ENCODE measurements around the gene PRSS48. TPM values are rescaled to one million over a fixed set of nuclear protein-coding genes. Genes with fewer than 3 reads are reported as not detected.

PRSS48 gene
- total RNA-seq, 1 donor from 2014 or later: not detected

GRCh38 chr4:151325949-151326246, 48.9 kb downstream of the PRSS48 start:
- TF ChIP-seq CTCF (IDR thresholded peaks at IDR 0.05): no peak
- DNase-seq (no peak), ATAC-seq (no peak)
- intact Hi-C loops (cut with DNase I): no loop called here
- Histone ChIP-seq H3K4me3 (peak overlapping the region; percentile 68), H3K27me3 (no peaks in the 10 kb centered on the region), H3K9me3 (no peaks in the 10 kb centered on the region), H3K4me1 (peaks cover 17% of the 10 kb centered on the region), H3K27ac (peak overlapping the region; percentile 86), H3K36me3 (no peaks in the 10 kb centered on the region)

- ATAC-seq (no peak), DNase-seq (no peak)
- Histone ChIP-seq H3K27ac (no peak overlapping the region), H3K36me3 (no peaks in the 10 kb centered on the region), H3K4me3 (no peak overlapping the region), H3K27me3 (no peaks in the 10 kb centered on the region), H3K4me1 (no peaks in the 10 kb centered on the region), H3K9me3 (no peaks in the 10 kb centered on the region)
- no peak for TF ChIP-seq CTCF (IDR thresholded peaks at IDR 0.05)
- intact Hi-C loops (cut with DNase I): no loop called here
These were observed 52.5 kb downstream of the PRSS48 start for GRCh38 chr4:151329217-151330007.

GRCh38 chr4:151331276-151332042, 54.5 kb downstream of the PRSS48 start:
- no peak for TF ChIP-seq CTCF (IDR thresholded peaks at IDR 0.05)
- no peak for ATAC-seq

GRCh38 chr4:151339467-151339866, 62.5 kb downstream of the PRSS48 start:
- no peak overlapping the region for H3K4me3 ChIP-seq
- H3K4me1 ChIP-seq: no peaks in the 10 kb centered on the region
- H3K27ac ChIP-seq: no peak overlapping the region
- ATAC-seq: no peak
- intact Hi-C loops (cut with DNase I): no loop called here
- H3K27me3 ChIP-seq: no peaks in the 10 kb centered on the region
- TF ChIP-seq CTCF (IDR thresholded peaks at IDR 0.05): no peak
- no peak for DNase-seq
- no peaks in the 10 kb centered on the region for H3K36me3 ChIP-seq
- H3K9me3 ChIP-seq: no peaks in the 10 kb centered on the region

More at GRCh38 chr4:151331276-151332042, 54.5 kb downstream of the PRSS48 start:
- no peaks in the 10 kb centered on the region for H3K4me1 ChIP-seq
- no peaks in the 10 kb centered on the region for H3K36me3 ChIP-seq
- DNase-seq: no peak
- intact Hi-C loops (cut with DNase I): no loop called here
- H3K4me3 ChIP-seq: no peak overlapping the region
- H3K27ac ChIP-seq: no peak overlapping the region
- no peaks in the 10 kb centered on the region for H3K9me3 ChIP-seq
- no peaks in the 10 kb centered on the region for H3K27me3 ChIP-seq

GRCh38 chr4:151340751-151341385, 63.9 kb downstream of the PRSS48 start:
- intact Hi-C loops (cut with DNase I): no loop called here
- no peaks in the 10 kb centered on the region for H3K4me1 ChIP-seq
- no peak for DNase-seq
- no peaks in the 10 kb centered on the region for H3K36me3 ChIP-seq
- no peak overlapping the region for H3K4me3 ChIP-seq
- TF ChIP-seq CTCF (IDR thresholded peaks at IDR 0.05): no peak
- ATAC-seq: no peak
- H3K27ac ChIP-seq: no peak overlapping the region
- H3K9me3 ChIP-seq: no peaks in the 10 kb centered on the region
- no peaks in the 10 kb centered on the region for H3K27me3 ChIP-seq

Other genes with a start within 250 kb of the PRSS48 start
- gene RPS3A, start 177.5 kb upstream of the PRSS48 start, total RNA-seq: 1,406 TPM
- 125 TPM for gene SH3D19, start 48.4 kb downstream of the PRSS48 start, total RNA-seq
- gene FHIP1A, start 132.0 kb downstream of the PRSS48 start, total RNA-seq: 18.4 TPM

Data from upper lobe of right lung (tissue), 1 donor.